Measurements from ENCODE around the gene ATE1. TPM values are rescaled to one million over a fixed set of nuclear protein-coding genes. Genes with fewer than 3 reads are reported as not detected.

The ATE1 gene
- total and polyA plus RNA-seq, 10 of the 15 experiments (the other 5 are each of a cell fraction or from before 2014, with no cell fraction given): 4.3 to 22.7 (median 15.9) TPM

GRCh38 chr10:121862042-121862441, 65.8 kb downstream of the ATE1 start:
- H2AFZ ChIP-seq (ENCODE audit: control insufficient read depth, low read depth, low read length): no peak overlapping the region
- no peaks in the 10 kb centered on the region for H3K79me2 ChIP-seq (ENCODE audit: control insufficient read depth, insufficient read depth, low read length)
- CTCF ChIA-PET: interaction anchor here (0.9 kb wide), 1 partner anchor 37 kb away, joined by 4 read pairs; no protein-coding TSS in a partner anchor
- intact Hi-C loops (cut with micrococcal nuclease; ENCODE audit: unreplicated experiment) (no loop called here), in situ Hi-C loops (cut with MboI) (no loop called here)
- RAD21 ChIA-PET (ENCODE audit: unreplicated experiment): no interaction called here
- BruUV-seq (replicated peaks): no TSS peak
- H3K9ac ChIP-seq (ENCODE audit: control insufficient read depth, insufficient read depth, low read length): no peak overlapping the region
- no peaks in the 10 kb centered on the region; a peak in 1 of 4 replicates for H3K36me3 ChIP-seq (ENCODE audit: control insufficient read depth in 2 of 2, insufficient read depth in 2 of 2, low read length in 1 of 2)
- SMC1A ChIA-PET (ENCODE audit: uncharacterized antibody, unreplicated experiment): interaction anchor here (0.8 to 1.1 kb wide), 2 partner anchors 14 to 16 kb away, joined by 3 read pairs; no protein-coding TSS in a partner anchor
- no peak for DNase-seq (ENCODE audit: low read depth, low spot score)
- no peak overlapping the region for H3K27ac ChIP-seq (ENCODE audit: control insufficient read depth, insufficient read depth)
- no peaks in the 10 kb centered on the region for H3K4me1 ChIP-seq (ENCODE audit: control insufficient read depth, insufficient read depth, low read length)
- no peaks in the 10 kb centered on the region; the same call in 2 of the 3 replicates for H3K9me3 ChIP-seq (replicated peaks; ENCODE audit: control insufficient read depth, insufficient read depth, low read length)
- H3K4me3 ChIP-seq: no peak overlapping the region
- H3K4me2 ChIP-seq (ENCODE audit: control insufficient read depth, insufficient read depth): no peak overlapping the region
- FAIRE-seq: no peak
- H4K20me1 ChIP-seq (ENCODE audit: control insufficient read depth, insufficient read depth): no peaks in the 10 kb centered on the region
- no peaks in the 10 kb centered on the region for H3K27me3 ChIP-seq (replicated peaks in 1 of 2; ENCODE audit: control insufficient read depth in 2 of 2, insufficient read depth in 2 of 2, low read length in 1 of 2)
- 90% methylated on average over 7 of the region's 7 CpGs for WGBS (ENCODE audit: insufficient coverage, insufficient replicate concordance, low lambda C conversion rate, missing lambda C conversion rate)
- ATAC-seq: no peak
- POLR2A ChIA-PET: interaction anchor here (0.6 kb wide), 1 partner anchor 70 kb away, joined by 3 read pairs; no protein-coding TSS in a partner anchor
- TF ChIP-seq RBBP5 (conservative IDR thresholded peaks at IDR 0.05) (no peak), IRF3 (IDR thresholded peaks at IDR 0.05) (no peak), MTA3 (IDR thresholded peaks at IDR 0.05; ENCODE audit: borderline replicate concordance, low read length) (no peak), GABPA (IDR thresholded peaks at IDR 0.05; ENCODE audit: low read depth) (no peak), KAT2A (conservative IDR thresholded peaks at IDR 0.05; ENCODE audit: control insufficient read depth, low read depth, low read length) (no peak), ZBTB40 (IDR thresholded peaks at IDR 0.05; ENCODE audit: borderline replicate concordance) (no peak), TBL1XR1 (IDR thresholded peaks at IDR 0.05; ENCODE audit: low read depth, low read length) (no peak), FOS (IDR thresholded peaks at IDR 0.05; ENCODE audit: borderline replicate concordance, extremely low read depth, insufficient read length) (no peak), MEF2A (IDR thresholded peaks at IDR 0.05; ENCODE audit: insufficient read depth, low read depth, low read length) (no peak), NR2F1 (conservative IDR thresholded peaks at IDR 0.05) (no peak), FOXM1 (IDR thresholded peaks at IDR 0.05; ENCODE audit: low read depth, low read length) (no peak), SUPT20H (IDR thresholded peaks at IDR 0.05; ENCODE audit: borderline replicate concordance, control insufficient read depth, low read depth, low read length) (no peak)

Data from GM12878 (cell line).